H1 (cell line): ENCODE data around the gene SOCS3. TPM values are rescaled to one million over a fixed set of nuclear protein-coding genes. Genes with fewer than 3 reads are reported as not detected.

ENCODE experiments used
- CTCF ChIA-PET: fragments of 300-600 bp; sonication (Branson Sonifier 250); formaldehyde crosslinking; loops from one replicate; lab custom pipeline; 2021; ENCODE audit not compliant: partially characterized antibody; lab: Charles Lee
- POLR2A ChIA-PET: fragments of 300-600 bp; sonication (Branson Sonifier 250); formaldehyde crosslinking; loops from one replicate; lab custom pipeline; 2021; ENCODE audit warnings: inconsistent platforms; ENCODE audit not compliant: partially characterized antibody; lab: Charles Lee
- DNase-seq, 2 experiments: peaks; one replicate each; pipeline versions ENCODE4 v3.0.0 to v3.0.0-alpha.2; 2010 to 2022; ENCODE audit warnings: low spot score in 2 of 2, low read depth in 1 of 2, mixed read lengths in 1 of 2
- FAIRE-seq: peaks from 2 replicates; lab custom pipeline; 2011; peaks lifted over from hg19 to GRCh38; lab: Jason Lieb, UNC
- H2AFZ ChIP-seq: 2 replicates; pipeline ENCODE4 v1.8.1; 2012; ENCODE audit warnings: low read length, inconsistent platforms
- H2AK5ac ChIP-seq: 2 replicates; pipeline ENCODE4 v1.6.1; 2013; ENCODE audit warnings: low read depth, low read length
- H2BK120ac ChIP-seq: replicated peaks from 2 replicates; pipeline ENCODE3; 2013; ENCODE audit warnings: low read depth, low read length, inconsistent platforms
- H2BK12ac ChIP-seq: 2 replicates; pipeline ENCODE4 v1.6.1; 2013; ENCODE audit warnings: low read depth, low read length
- H2BK15ac ChIP-seq: 2 replicates; pipeline ENCODE4 v1.6.1; 2013; ENCODE audit warnings: low read length
- H2BK20ac ChIP-seq: 2 replicates; pipeline ENCODE4 v1.6.1; 2013; ENCODE audit warnings: low read length
- H2BK5ac ChIP-seq: 2 replicates; pipeline ENCODE4 v1.6.1; 2013; ENCODE audit warnings: low read depth, low read length
- H3K14ac ChIP-seq: 2 replicates; pipeline ENCODE4 v1.6.1; 2013; ENCODE audit warnings: inconsistent platforms; ENCODE audit not compliant: insufficient read length
- H3K18ac ChIP-seq: 2 replicates; pipeline ENCODE4 v1.6.1; 2013; ENCODE audit warnings: low read length; ENCODE audit errors: extremely low read depth
- H3K23ac ChIP-seq: 2 replicates; pipeline ENCODE4 v1.6.1; 2013; ENCODE audit warnings: inconsistent platforms; ENCODE audit not compliant: insufficient read length
- H3K23me2 ChIP-seq: 2 replicates; pipeline ENCODE4 v1.6.1; 2013; ENCODE audit warnings: low read depth, low read length
- H3K27ac ChIP-seq: 2 replicates; pipeline ENCODE4 v1.6.1; 2011; ENCODE audit warnings: low read depth, low read length, inconsistent platforms
- H3K27me3 ChIP-seq, 4 experiments: replicated peaks in 1 of 4; 1 replicate in 1 of 4; 2 replicates in 3 of 4; pipeline versions ENCODE4 v1.6.1 to v1.8.1; 2011 to 2013; ENCODE audit warnings: low read length in 3 of 4, mild to moderate bottlenecking in 3 of 4, inconsistent platforms in 2 of 4, mixed read lengths in 2 of 4, moderate library complexity in 1 of 4; ENCODE audit not compliant: control insufficient read depth in 3 of 4, insufficient read depth in 3 of 4; ENCODE audit errors: extremely low read depth in 1 of 4
- H3K36me3 ChIP-seq, 4 experiments: 2 replicates each; pipeline versions ENCODE4 v1.6.1 to v1.8.1; 2011 to 2013; ENCODE audit warnings: mild to moderate bottlenecking in 4 of 4, low read length in 3 of 4, moderate library complexity in 2 of 4, control low read depth in 1 of 4, inconsistent platforms in 1 of 4; ENCODE audit not compliant: insufficient read depth in 4 of 4, control insufficient read depth in 2 of 4
- H3K4ac ChIP-seq: replicated peaks from 2 replicates; pipeline ENCODE3; 2013; ENCODE audit warnings: low read length, low read depth, mixed read lengths, inconsistent platforms; ENCODE audit not compliant: insufficient read length
- H3K4me1 ChIP-seq, 4 experiments: replicated peaks in 1 of 4; 1 replicate in 1 of 4; 2 replicates in 3 of 4; pipeline versions ENCODE4 v1.6.1 to v1.8.1; 2011 to 2013; ENCODE audit warnings: low read length in 3 of 4, inconsistent platforms in 2 of 4, mixed read lengths in 1 of 4; ENCODE audit not compliant: insufficient read depth in 4 of 4, control insufficient read depth in 3 of 4
- H3K4me2 ChIP-seq, 2 experiments: 2 replicates each; pipeline versions ENCODE4 v1.6.1 to v1.8.1; 2011 to 2013; ENCODE audit warnings: low read depth in 2 of 2, low read length in 2 of 2, control low read depth in 1 of 2, inconsistent platforms in 1 of 2, mild to moderate bottlenecking in 1 of 2; ENCODE audit not compliant: insufficient read depth in 1 of 2
- H3K4me3 ChIP-seq, 4 experiments: fragments of 200-600, 300-600 bp in 1 of 4; sonication (generic), shearing (Covaris generic), sonication (Bioruptor Twin) in 1 of 4; 2 replicates each; pipeline versions ENCODE4 v1.5.1 to v1.8.1; 2011 to 2016; ENCODE audit warnings: low read length in 4 of 4, low read depth in 3 of 4, control low read depth in 2 of 4, inconsistent platforms in 2 of 4, mild to moderate bottlenecking in 2 of 4, mixed read lengths in 1 of 4, moderate library complexity in 1 of 4; ENCODE audit not compliant: insufficient read depth in 2 of 4; ENCODE audit errors: extremely low read depth in 1 of 4
- H3K56ac ChIP-seq: replicated peaks from 2 replicates; pipeline ENCODE3; 2013; ENCODE audit warnings: low read depth, mild to moderate bottlenecking, mixed read lengths, low read length, inconsistent platforms; ENCODE audit not compliant: insufficient read length
- H3K79me1 ChIP-seq: 2 replicates; pipeline ENCODE4 v1.6.1; 2013; ENCODE audit warnings: low read depth, low read length, control low read depth
- H3K79me2 ChIP-seq, 2 experiments: 2 replicates each; pipeline versions ENCODE4 v1.6.1 to v1.8.1; 2012 to 2013; ENCODE audit warnings: low read length in 2 of 2, mild to moderate bottlenecking in 2 of 2, inconsistent platforms in 1 of 2; ENCODE audit not compliant: insufficient read depth in 2 of 2, control insufficient read depth in 1 of 2
- H3K9ac ChIP-seq, 4 experiments: replicated peaks in 1 of 4; 1 replicate in 1 of 4; 2 replicates in 3 of 4; pipeline versions ENCODE4 v1.6.1 to v1.8.1; 2011 to 2013; ENCODE audit warnings: low read depth in 3 of 4, low read length in 3 of 4, control low read depth in 2 of 4, mild to moderate bottlenecking in 2 of 4, moderate library complexity in 2 of 4, inconsistent platforms in 1 of 4; ENCODE audit errors: extremely low read depth in 1 of 4
- H3K9me3 ChIP-seq, 2 experiments: 2 replicates each; pipeline versions ENCODE4 v1.6.1 to v1.8.1; 2012 to 2013; ENCODE audit warnings: mild to moderate bottlenecking in 2 of 2, moderate library complexity in 2 of 2, control low read depth in 1 of 2, inconsistent platforms in 1 of 2, low read depth in 1 of 2, low read length in 1 of 2, mixed read lengths in 1 of 2; ENCODE audit not compliant: insufficient read depth in 2 of 2
- H4K20me1 ChIP-seq, 2 experiments: replicated peaks in 1 of 2; 2 replicates each; pipeline versions ENCODE3 to v1.8.1; 2011 to 2013; ENCODE audit warnings: inconsistent platforms in 2 of 2, low read length in 2 of 2, mild to moderate bottlenecking in 1 of 2; ENCODE audit not compliant: insufficient read depth in 2 of 2, control insufficient read depth in 1 of 2
- H4K5ac ChIP-seq: 2 replicates; pipeline ENCODE4 v1.6.1; 2013; ENCODE audit warnings: low read length, low read depth, mixed read lengths, inconsistent platforms; ENCODE audit not compliant: insufficient read length
- H4K8ac ChIP-seq: 2 replicates; pipeline ENCODE4 v1.8.0; 2013; ENCODE audit warnings: mild to moderate bottlenecking, moderate library complexity, low read length, inconsistent platforms; ENCODE audit not compliant: insufficient read depth; ENCODE audit errors: extremely low read depth
- H4K91ac ChIP-seq: replicated peaks from 2 replicates; pipeline ENCODE3; 2013; ENCODE audit warnings: low read length, mixed read lengths, inconsistent platforms; ENCODE audit not compliant: insufficient read length
- BACH1 ChIP-seq: IDR thresholded peaks from 2 replicates; pipeline ENCODE4 v1.6.1; 2012; ENCODE audit warnings: low read length, improper control_type of control experiment
- CBX5 ChIP-seq: fragments of 300-800, 300-1000 bp; sonication (generic); IDR thresholded peaks from 2 replicates; pipeline ENCODE4 v1.7.1; 2016; ENCODE audit warnings: antibody characterized with exemption, low read length, low read depth
- MAFK ChIP-seq: IDR thresholded peaks from 2 replicates; pipeline ENCODE4 v1.6.1; 2012; ENCODE audit warnings: low read depth, mild to moderate bottlenecking, improper control_type of control experiment, low read length
- MAX ChIP-seq: IDR thresholded peaks from 2 replicates; pipeline ENCODE4 v1.6.1; 2012; ENCODE audit warnings: inconsistent platforms
- NANOG ChIP-seq: IDR thresholded peaks from 2 replicates; pipeline ENCODE4 v1.6.1; 2011; ENCODE audit warnings: low read length, low read depth, mild to moderate bottlenecking, inconsistent platforms; ENCODE audit not compliant: insufficient read depth, poor library complexity, severe bottlenecking
- POU5F1 ChIP-seq: IDR thresholded peaks from 2 replicates; pipeline ENCODE4 v1.6.1; 2011; ENCODE audit warnings: low read depth, mild to moderate bottlenecking, low read length, moderate library complexity
- RBBP5 ChIP-seq: IDR thresholded peaks from 2 replicates; pipeline ENCODE4 v1.7.1; 2012; ENCODE audit warnings: low read depth, mild to moderate bottlenecking, inconsistent platforms, low read length, moderate library complexity, borderline replicate concordance
- RNF2 ChIP-seq: fragments of 200-900, 300-1000 bp; sonication (generic); IDR thresholded peaks from 2 replicates; pipeline ENCODE4 v1.7.1; 2016; ENCODE audit warnings: borderline replicate concordance, low read depth, mild to moderate bottlenecking, antibody characterized with exemption, low read length; ENCODE audit not compliant: poor library complexity, severe bottlenecking; ENCODE audit errors: missing control alignments
- SIX5 ChIP-seq: IDR thresholded peaks from 2 replicates; pipeline ENCODE4 v1.6.1; 2011; ENCODE audit warnings: mild to moderate bottlenecking, low read depth, low read length
- SP2 ChIP-seq: IDR thresholded peaks from 2 replicates; pipeline ENCODE4 v1.6.1; 2012; ENCODE audit warnings: mild to moderate bottlenecking, low read length, inconsistent platforms
- TAF7 ChIP-seq: optimal IDR thresholded peaks from 2 replicates; pipeline ENCODE3; 2011; ENCODE audit warnings: low read depth, mild to moderate bottlenecking, inconsistent platforms, low read length, moderate library complexity, borderline replicate concordance
- WGBS, 2 experiments: shearing (Covaris generic) in 1 of 2; methylation state at CpG; one replicate each; pipeline versions ENCODE4 v1.1.6 to v1.1.7; 2013 to 2015; ENCODE audit warnings: low lambda C conversion rate in 2 of 2, mixed read lengths in 2 of 2, inconsistent platforms in 1 of 2, low coverage in 1 of 2, missing lambda C conversion rate in 1 of 2; ENCODE audit not compliant: insufficient replicate concordance in 2 of 2, insufficient coverage in 1 of 2, insufficient read length in 1 of 2; ENCODE audit errors: extremely low coverage in 1 of 2, missing lambda C conversion rate in 1 of 2; 5-methylcytosine and 5-hydroxymethylcytosine counted together
- polyA plus RNA-seq, 7 experiments: library from polyadenylated mRNA; depleted of rRNA in 3 of 7; stranded (reverse) in 5 of 7; unstranded in 2 of 7; fragments of >200 nt in 5 of 7; fragments of 200-250 nt in 2 of 7; gene quantifications; 1 replicate in 5 of 7; 2 replicates in 1 of 7; 4 replicates in 1 of 7; pipeline versions ENCODE4 v1.2.1 to v1.2.3, GENCODE V29; 2011 to 2013; ENCODE audit warnings: missing spikeins in 2 of 7, mixed read lengths in 2 of 7
- total RNA-seq: library from RNA; stranded (reverse); fragmentation: NEBNext Ultra II Directional; extraction: Animal tissue kit (Norgen Biotek cat#: 25700); gene quantifications from 2 replicates; pipeline ENCODE4 v1.2.1, GENCODE V29; 2021

The SOCS3 gene
- total and polyA plus RNA-seq, 2 of the 8 experiments (the other 6 are each of a cell fraction or from before 2014, with no cell fraction given): 10.1 to 47.9 TPM

- no peaks in the 10 kb centered on the region for H3K79me2 ChIP-seq
- H3K27me3 ChIP-seq: no peaks in the 10 kb centered on the region
- no peak overlapping the region for H2BK20ac ChIP-seq
- H3K18ac ChIP-seq: no peak overlapping the region
- no peak overlapping the region for H2BK5ac ChIP-seq
- H3K4me2 ChIP-seq: no peak overlapping the region
- no peaks in the 10 kb centered on the region for H3K4me1 ChIP-seq
- no peak overlapping the region for H2BK12ac ChIP-seq
- H3K4me3 ChIP-seq: no peak overlapping the region
- peaks cover 0 to 8% of the 10 kb centered on the region in 2 experiments; a peak in 1 of 4 replicates for H3K9me3 ChIP-seq
- H2BK120ac ChIP-seq: no peak overlapping the region
- no peak overlapping the region for H2BK15ac ChIP-seq
- DNase-seq (no peak), FAIRE-seq (no peak)
- H4K91ac ChIP-seq: no peak overlapping the region
- H4K5ac ChIP-seq: no peak overlapping the region
- H4K8ac ChIP-seq: no peak overlapping the region
- WGBS, 2 experiments: 92% methylated on average over 1 of the region's 1 CpG; no CpG with 5 or more reads in 1 of the 2 experiments
- H3K14ac ChIP-seq: no peak overlapping the region
- H2AFZ ChIP-seq: no peak overlapping the region
- no peaks in the 10 kb centered on the region for H3K36me3 ChIP-seq
- no peak overlapping the region for H3K4ac ChIP-seq
- H3K56ac ChIP-seq: no peak overlapping the region
- H3K79me1 ChIP-seq: no peaks in the 10 kb centered on the region
- H3K23ac ChIP-seq: no peak overlapping the region
- no peak overlapping the region for H2AK5ac ChIP-seq
- H3K23me2 ChIP-seq: no peaks in the 10 kb centered on the region
- H3K9ac ChIP-seq: no peak overlapping the region
- no peak overlapping the region for H3K27ac ChIP-seq
- CTCF ChIA-PET: interaction anchor here (1.2 to 3.5 kb wide), 7 partner anchors 8 to 106 kb away, joined by 3 to 22 read pairs (median 8); no protein-coding TSS in a partner anchor
- no peaks in the 10 kb centered on the region for H4K20me1 ChIP-seq
- POLR2A ChIA-PET: no interaction called here
- no peak for TF ChIP-seq RNF2
- TF ChIP-seq SP2: no peak
- TF ChIP-seq TAF7: no peak
- TF ChIP-seq CBX5: no peak
- TF ChIP-seq BACH1: no peak
- no peak for TF ChIP-seq MAX
- TF ChIP-seq RBBP5: no peak
- no peak for TF ChIP-seq NANOG
- TF ChIP-seq POU5F1: no peak
- TF ChIP-seq SIX5: no peak
- TF ChIP-seq MAFK: no peak
These were observed 53.0 kb downstream of the SOCS3 start for GRCh38 chr17:78306913-78307312.
